ENCODE data around the gene KATNB1.

KATNB1 gene

GRCh38 chr16:57786632-57787518, 51.3 kb downstream of the KATNB1 start:
- H3K4me3 ChIP-seq (ENCODE audit: low read depth, low read length), result no peak overlapping the region
- DNase-seq (ENCODE audit: low read depth), result peak; percentile 62
- TF ChIP-seq CTCF (conservative IDR thresholded peaks at IDR 0.05; ENCODE audit: low read depth, low read length), result no peak

- DNase-seq (ENCODE audit: low read depth), result no peak
- H3K4me3 ChIP-seq (ENCODE audit: low read depth, low read length), result no peak overlapping the region
- no peak for TF ChIP-seq CTCF (conservative IDR thresholded peaks at IDR 0.05; ENCODE audit: low read depth, low read length)
Measured at GRCh38 chr16:57787519-57787905, 51.9 kb downstream of the KATNB1 start.

- TF ChIP-seq CTCF (conservative IDR thresholded peaks at IDR 0.05; ENCODE audit: low read depth, low read length), result no peak
- no peak overlapping the region for H3K4me3 ChIP-seq (ENCODE audit: low read depth, low read length)
- no peak for DNase-seq (ENCODE audit: low read depth)
Measured at GRCh38 chr16:57788252-57788841, 52.8 kb downstream of the KATNB1 start.

- DNase-seq (ENCODE audit: low read depth), result no peak
- no peak overlapping the region for H3K4me3 ChIP-seq (ENCODE audit: low read depth, low read length)
- no peak for TF ChIP-seq CTCF (conservative IDR thresholded peaks at IDR 0.05; ENCODE audit: low read depth, low read length)
Measured at GRCh38 chr16:57788951-57789350, 53.4 kb downstream of the KATNB1 start.

- TF ChIP-seq CTCF (conservative IDR thresholded peaks at IDR 0.05; ENCODE audit: low read depth, low read length), result no peak
- DNase-seq (ENCODE audit: low read depth), result no peak
Measured at GRCh38 chr16:57791195-57791892, 55.8 kb downstream of the KATNB1 start.

GRCh38 chr16:57791893-57792461, 56.4 kb downstream of the KATNB1 start:
- no peak for TF ChIP-seq CTCF (conservative IDR thresholded peaks at IDR 0.05; ENCODE audit: low read depth, low read length)
- H3K4me3 ChIP-seq (ENCODE audit: low read depth, low read length), result no peak overlapping the region
- DNase-seq (ENCODE audit: low read depth), result no peak

More at GRCh38 chr16:57791195-57791892, 55.8 kb downstream of the KATNB1 start:
- no peak overlapping the region for H3K4me3 ChIP-seq (ENCODE audit: low read depth, low read length)

All from choroid plexus epithelial cell (primary cell).